Stomach smooth muscle (tissue), 2 donors: ENCODE measurements around the gene PDLIM5.

Source experiments
- H3K27ac ChIP-seq: one replicate; pipeline ENCODE4 v1.7.0; 2013; ENCODE audit warnings: mild to moderate bottlenecking, low read length, inconsistent platforms
- H3K27me3 ChIP-seq, 2 donors: one replicate each; pipeline ENCODE4 v1.7.0; 2013; ENCODE audit warnings: low read length in 2 of 2; ENCODE audit not compliant: insufficient read depth in 2 of 2, control insufficient read depth in 1 of 2
- H3K36me3 ChIP-seq, 2 donors: one replicate each; pipeline ENCODE4 v1.7.0; 2013; ENCODE audit warnings: low read length in 2 of 2; ENCODE audit not compliant: control insufficient read depth in 2 of 2, insufficient read depth in 2 of 2
- H3K4me1 ChIP-seq: one replicate; pipeline ENCODE4 v1.7.0; 2013; ENCODE audit warnings: low read length; ENCODE audit not compliant: control insufficient read depth, insufficient read depth
- H3K4me3 ChIP-seq, 2 donors: one replicate each; pipeline ENCODE4 v1.7.0; 2013; ENCODE audit warnings: low read length in 2 of 2
- H3K9ac ChIP-seq, 2 donors: one replicate each; pipeline ENCODE4 v1.7.0; 2013; ENCODE audit warnings: low read length in 2 of 2, mild to moderate bottlenecking in 1 of 2
- H3K9me3 ChIP-seq, 2 donors: one replicate each; pipeline ENCODE4 v1.7.0; 2013; ENCODE audit warnings: low read length in 2 of 2; ENCODE audit not compliant: control insufficient read depth in 2 of 2
- donor health status: healthy.
- donor health status: Pancreatic carcinoma.

PDLIM5 gene

GRCh38 chr4:94536049-94536448 lies 84.3 kb downstream of the PDLIM5 start:
- H3K27me3 ChIP-seq: no peaks in the 10 kb centered on the region
- no peak overlapping the region for H3K9ac ChIP-seq
- H3K4me3 ChIP-seq: no peak overlapping the region
- H3K36me3 ChIP-seq: no peaks in the 10 kb centered on the region
- H3K9me3 ChIP-seq: no peaks in the 10 kb centered on the region
- no peak overlapping the region for H3K27ac ChIP-seq
- H3K4me1 ChIP-seq: peaks cover 6% of the 10 kb centered on the region

DNA sequence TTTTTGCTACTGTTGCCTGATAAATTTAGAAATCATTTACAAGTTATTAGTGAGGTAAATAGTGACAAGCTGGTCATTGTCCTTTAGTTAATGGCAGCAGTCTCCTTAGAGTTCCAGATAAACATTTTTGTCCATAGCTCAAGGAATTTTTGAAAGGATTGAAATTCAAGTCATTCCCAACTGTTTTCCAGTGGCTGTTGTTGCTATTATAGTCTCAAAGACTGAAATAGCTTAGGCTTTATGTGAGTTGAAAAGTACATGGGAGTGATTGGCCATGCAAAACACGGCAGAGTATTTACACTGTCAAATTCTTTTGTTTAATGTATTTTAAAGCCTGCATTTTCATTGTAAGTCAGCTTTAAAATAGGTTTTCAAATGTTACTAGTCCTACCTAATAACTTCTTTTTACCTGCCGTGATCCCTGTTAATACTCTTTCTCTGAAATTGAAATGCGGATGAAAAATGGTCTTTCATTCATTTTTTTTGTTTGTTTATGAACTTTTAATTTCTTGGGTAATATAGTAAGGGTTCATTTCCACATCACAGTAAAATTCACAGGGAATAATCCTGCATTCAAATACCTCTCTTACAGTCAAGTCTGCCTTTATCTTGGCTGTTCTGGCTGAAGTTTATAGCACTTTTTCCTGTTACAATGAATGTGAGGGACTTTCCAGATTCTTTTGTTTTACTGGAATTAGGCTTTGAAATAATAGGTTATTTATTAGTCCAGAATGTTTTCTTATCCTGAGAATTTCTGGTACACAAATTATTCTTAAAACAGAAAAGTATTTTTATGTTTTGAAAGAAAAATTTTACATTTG lies 85.1 kb downstream of the PDLIM5 start:
- no peak overlapping the region for H3K27ac ChIP-seq
- peaks cover 6% of the 10 kb centered on the region for H3K4me1 ChIP-seq

DNA sequence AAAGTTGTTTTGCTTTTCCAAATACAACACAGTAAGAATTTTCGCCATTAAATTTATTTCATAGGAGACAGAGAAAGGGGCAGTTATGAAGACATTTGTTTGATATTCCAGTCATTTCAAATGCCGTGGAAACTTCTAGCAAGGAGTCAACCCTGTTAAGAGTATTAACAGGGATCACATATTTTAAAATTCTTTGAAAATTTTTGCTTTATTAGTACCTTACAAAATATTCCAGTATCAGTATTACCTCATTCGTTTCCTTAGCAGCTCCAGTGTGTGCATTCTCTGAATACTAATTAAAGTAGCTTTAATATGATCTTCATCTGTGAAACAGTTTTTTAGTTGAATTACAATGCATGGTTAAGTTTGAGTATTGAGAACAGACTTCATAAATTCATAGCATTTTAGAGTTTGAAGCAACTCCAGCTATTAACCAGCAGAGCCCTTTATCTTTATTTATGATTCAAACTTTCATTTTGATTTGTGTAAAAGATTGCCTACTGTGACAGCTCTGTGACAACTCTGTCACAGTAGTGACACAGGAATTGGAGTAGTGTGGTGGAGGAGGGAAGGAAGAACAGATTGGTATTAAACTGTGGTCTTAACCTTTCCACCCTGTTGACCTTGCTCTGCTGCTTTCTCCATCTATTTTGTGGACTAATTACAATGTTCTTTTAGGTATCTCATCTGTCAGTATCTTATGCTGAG lies 86.3 kb downstream of the PDLIM5 start:
- Histone ChIP-seq H3K36me3 (no peaks in the 10 kb centered on the region), H3K4me1 (peaks cover 6% of the 10 kb centered on the region), H3K4me3 (no peak overlapping the region), H3K9ac (no peak overlapping the region), H3K27ac (no peak overlapping the region), H3K27me3 (no peaks in the 10 kb centered on the region), H3K9me3 (no peaks in the 10 kb centered on the region)

More for the DNA sequence above, 85.1 kb downstream of the PDLIM5 start:
- Histone ChIP-seq H3K9me3 (no peaks in the 10 kb centered on the region), H3K36me3 (no peaks in the 10 kb centered on the region), H3K9ac (no peak overlapping the region), H3K27me3 (no peaks in the 10 kb centered on the region), H3K4me3 (no peak overlapping the region)

DNA sequence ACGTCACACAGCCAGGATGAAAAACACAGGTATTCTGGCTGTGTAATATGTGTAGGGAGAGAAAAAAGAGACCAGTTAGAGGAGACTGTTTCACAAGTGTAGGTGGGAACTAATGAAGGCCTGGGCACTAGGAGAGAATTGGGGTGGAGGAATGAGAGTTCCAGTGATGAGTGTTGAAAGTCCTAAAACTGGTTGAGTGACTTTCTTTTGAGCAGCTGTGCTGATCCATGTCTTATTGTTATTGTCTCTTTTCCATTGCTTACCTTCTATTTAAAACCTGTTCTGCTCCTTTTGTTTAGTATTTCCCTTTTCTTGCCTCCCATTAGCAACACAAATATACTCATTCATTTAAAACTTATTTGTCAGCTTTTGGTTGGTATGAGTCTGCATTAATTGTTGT lies 88.7 kb downstream of the PDLIM5 start:
- Histone ChIP-seq H3K36me3 (no peaks in the 10 kb centered on the region), H3K9me3 (no peaks in the 10 kb centered on the region), H3K9ac (no peak overlapping the region), H3K4me1 (peaks cover under 1% of the 10 kb centered on the region), H3K4me3 (no peak overlapping the region), H3K27ac (no peak overlapping the region), H3K27me3 (no peaks in the 10 kb centered on the region)

GRCh38 chr4:94544811-94545210 lies 93.1 kb downstream of the PDLIM5 start:
- Histone ChIP-seq H3K9me3 (no peaks in the 10 kb centered on the region), H3K4me3 (no peak overlapping the region), H3K4me1 (no peaks in the 10 kb centered on the region), H3K36me3 (no peaks in the 10 kb centered on the region), H3K27ac (no peak overlapping the region), H3K9ac (no peak overlapping the region), H3K27me3 (no peaks in the 10 kb centered on the region)

- Histone ChIP-seq H3K4me1 (no peaks in the 10 kb centered on the region), H3K4me3 (no peak overlapping the region), H3K27me3 (no peaks in the 10 kb centered on the region), H3K36me3 (no peaks in the 10 kb centered on the region), H3K9ac (no peak overlapping the region), H3K9me3 (no peaks in the 10 kb centered on the region), H3K27ac (no peak overlapping the region)
Observed at GRCh38 chr4:94545296-94545695, 93.6 kb downstream of the PDLIM5 start.

- Histone ChIP-seq H3K36me3 (peaks cover 0 to 4% of the 10 kb centered on the region in 2 donors), H3K27me3 (no peaks in the 10 kb centered on the region), H3K9me3 (no peaks in the 10 kb centered on the region), H3K9ac (no peak overlapping the region), H3K27ac (no peak overlapping the region), H3K4me1 (no peaks in the 10 kb centered on the region), H3K4me3 (no peak overlapping the region)
Observed at GRCh38 chr4:94546949-94547348, 95.2 kb downstream of the PDLIM5 start.

DNA sequence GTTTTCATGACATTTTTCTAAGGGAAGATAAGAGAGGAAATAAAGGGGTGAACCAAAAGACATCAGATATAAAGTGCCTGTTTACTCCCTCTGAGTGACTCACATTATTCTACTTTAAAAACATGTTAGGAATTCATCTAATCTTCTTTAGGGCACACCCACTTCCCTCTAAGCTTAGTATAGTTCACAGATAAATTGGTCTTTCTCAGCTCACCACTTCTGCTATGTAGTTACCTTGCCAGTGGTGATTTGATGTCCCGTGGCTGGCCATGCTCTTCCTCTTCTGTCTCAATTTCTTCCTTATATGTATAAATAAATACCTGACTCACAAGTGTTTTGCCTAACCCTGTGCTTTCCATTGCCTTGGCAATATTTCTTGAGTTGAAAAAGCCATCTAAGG lies 96.8 kb downstream of the PDLIM5 start:
- H3K9ac ChIP-seq: no peak overlapping the region
- no peaks in the 10 kb centered on the region for H3K9me3 ChIP-seq
- no peak overlapping the region for H3K4me3 ChIP-seq
- H3K36me3 ChIP-seq: peaks cover 0 to 4% of the 10 kb centered on the region in 2 donors
- no peaks in the 10 kb centered on the region for H3K4me1 ChIP-seq
- no peak overlapping the region for H3K27ac ChIP-seq
- H3K27me3 ChIP-seq: no peaks in the 10 kb centered on the region

- peaks cover 0 to 4% of the 10 kb centered on the region in 2 donors for H3K36me3 ChIP-seq
Observed at GRCh38 chr4:94550352-94550751, 98.6 kb downstream of the PDLIM5 start.

GRCh38 chr4:94550851-94551250 lies 99.1 kb downstream of the PDLIM5 start:
- Histone ChIP-seq H3K9ac (no peak overlapping the region), H3K36me3 (peaks cover 0 to 4% of the 10 kb centered on the region in 2 donors), H3K4me3 (no peak overlapping the region), H3K9me3 (no peaks in the 10 kb centered on the region), H3K4me1 (no peaks in the 10 kb centered on the region), H3K27me3 (no peaks in the 10 kb centered on the region), H3K27ac (no peak overlapping the region)

More at GRCh38 chr4:94550352-94550751, 98.6 kb downstream of the PDLIM5 start:
- no peaks in the 10 kb centered on the region for H3K4me1 ChIP-seq
- H3K4me3 ChIP-seq: no peak overlapping the region
- no peak overlapping the region for H3K9ac ChIP-seq
- H3K27ac ChIP-seq: no peak overlapping the region
- H3K27me3 ChIP-seq: no peaks in the 10 kb centered on the region
- H3K9me3 ChIP-seq: no peaks in the 10 kb centered on the region
